ENCODE measurements around the gene NQO1. TPM values are rescaled to one million over a fixed set of nuclear protein-coding genes. Genes with fewer than 3 reads are reported as not detected.

Gene NQO1
- total and polyA plus RNA-seq, 9 of the 15 experiments (the other 6 are each of a cell fraction or from before 2014, with no cell fraction given) = 96.7 to 198 (median 122) TPM

- Histone ChIP-seq H4K20me1 (replicated peaks; ENCODE audit: control insufficient read depth, insufficient read depth, low read length) (no peaks in the 10 kb centered on the region; the same call in 1 of the 2 replicates), H3K79me2 (ENCODE audit: control insufficient read depth, insufficient read depth, low read length) (no peaks in the 10 kb centered on the region), H3K36me3 (ENCODE audit: control insufficient read depth, insufficient read depth, low read length) (peaks cover 74% of the 10 kb centered on the region), H3K27me3 (ENCODE audit: control insufficient read depth in 2 of 2, insufficient read depth in 2 of 2, low read length in 2 of 2) (no peaks in the 10 kb centered on the region), H3K9me3 (replicated peaks; ENCODE audit: control insufficient read depth, insufficient read depth, low read depth, low read length) (no peaks in the 10 kb centered on the region), H3K4me3 (no peak overlapping the region), H3K27ac (ENCODE audit: extremely low read depth, low read depth, low read length) (no peak overlapping the region), H3K9me1 (ENCODE audit: control insufficient read depth, insufficient read depth, low read length) (no peaks in the 10 kb centered on the region), H3K4me2 (ENCODE audit: insufficient read depth, low read length) (no peak overlapping the region), H3K9ac (ENCODE audit: insufficient read depth in 1 of 2, low read depth in 2 of 2, low read length in 2 of 2) (no peak overlapping the region), H2AFZ (ENCODE audit: low read depth, low read length) (no peak overlapping the region), H3K4me1 (replicated peaks in 1 of 2; ENCODE audit: control insufficient read depth in 2 of 2, insufficient read depth in 2 of 2, low read length in 2 of 2) (no peaks in the 10 kb centered on the region)
- 64% methylated on average over 3 of the region's 3 CpGs for WGBS (ENCODE audit: insufficient coverage, low coverage, missing lambda C conversion rate)
- ChIA-PET POLR2A (interaction anchor here (0.7 to 1.2 kb wide), 2 partner anchors 18 to 245 kb away, joined by 3 to 5 read pairs; no protein-coding TSS in a partner anchor), CTCF (ENCODE audit: low intra/inter-chr PET ratio) (no interaction called here)
- intact Hi-C loops (cut with micrococcal nuclease) = no loop called here
- in situ Hi-C loops (cut with MboI) = no loop called here
- DNase-seq (ENCODE audit: extremely low read depth in 1 of 4, low spot score in 3 of 4) = no peak
- peak; percentile 22 for TF ChIP-seq ZNF121 (CRISPR knock-in tag; conservative IDR thresholded peaks at IDR 0.05)
- TF ChIP-seq ZNF507 (tag; conservative IDR thresholded peaks at IDR 0.05) = no peak
- no peak for FAIRE-seq
- TSS peak; percentile 18 for BruUV-seq (replicated peaks)
- ATAC-seq = no peak
Measured at GRCh38 chr16:69672998-69673713, 53.2 kb downstream of the NQO1 start.

GRCh38 chr16:69672315-69672997, 53.9 kb downstream of the NQO1 start:
- FAIRE-seq (no peak), DNase-seq (ENCODE audit: extremely low read depth in 1 of 4, low spot score in 3 of 4) (no peak), ATAC-seq (no peak)
- Histone ChIP-seq H3K9ac (ENCODE audit: insufficient read depth in 1 of 2, low read depth in 2 of 2, low read length in 2 of 2) (no peak overlapping the region), H3K27ac (ENCODE audit: extremely low read depth, low read depth, low read length) (no peak overlapping the region), H4K20me1 (replicated peaks; ENCODE audit: control insufficient read depth, insufficient read depth, low read length) (no peaks in the 10 kb centered on the region; the same call in 1 of the 2 replicates), H3K4me2 (ENCODE audit: insufficient read depth, low read length) (no peak overlapping the region), H3K79me2 (ENCODE audit: control insufficient read depth, insufficient read depth, low read length) (no peaks in the 10 kb centered on the region), H3K36me3 (ENCODE audit: control insufficient read depth, insufficient read depth, low read length) (peaks cover 73% of the 10 kb centered on the region), H3K4me3 (no peak overlapping the region), H3K4me1 (replicated peaks in 1 of 2; ENCODE audit: control insufficient read depth in 2 of 2, insufficient read depth in 2 of 2, low read length in 2 of 2) (no peaks in the 10 kb centered on the region), H2AFZ (ENCODE audit: low read depth, low read length) (no peak overlapping the region), H3K9me1 (ENCODE audit: control insufficient read depth, insufficient read depth, low read length) (no peaks in the 10 kb centered on the region), H3K27me3 (ENCODE audit: control insufficient read depth in 2 of 2, insufficient read depth in 2 of 2, low read length in 2 of 2) (no peaks in the 10 kb centered on the region), H3K9me3 (replicated peaks; ENCODE audit: control insufficient read depth, insufficient read depth, low read depth, low read length) (no peaks in the 10 kb centered on the region)
- ChIA-PET CTCF (ENCODE audit: low intra/inter-chr PET ratio) (no interaction called here), POLR2A (interaction anchor here (1.5 kb wide), 1 partner anchor 10 kb away, joined by 4 read pairs; no protein-coding TSS in a partner anchor)
- no TSS peak for BruUV-seq (replicated peaks)
- 97% methylated on average over 2 of the region's 2 CpGs for WGBS (ENCODE audit: insufficient coverage, low coverage, missing lambda C conversion rate)
- intact Hi-C loops (cut with micrococcal nuclease) = no loop called here
- in situ Hi-C loops (cut with MboI) = no loop called here
- TF ChIP-seq POLR2AphosphoS5 (IDR thresholded peaks at IDR 0.05; ENCODE audit: control insufficient read depth, insufficient read depth, low read depth, low read length) (no peak), EHMT2 (IDR thresholded peaks at IDR 0.05) (no peak), BMI1 (IDR thresholded peaks at IDR 0.05; ENCODE audit: low read length) (no peak), ZNF639 (CRISPR knock-in tag; conservative IDR thresholded peaks at IDR 0.05 in 1 of 2, IDR thresholded peaks at IDR 0.05 in 1 of 2) (no peak), ATF3 (IDR thresholded peaks at IDR 0.05) (no peak), ATF3 (CRISPR knock-in tag; conservative IDR thresholded peaks at IDR 0.05) (no peak), STAT5B (CRISPR knock-in tag; IDR thresholded peaks at IDR 0.05) (no peak), HDGF (IDR thresholded peaks at IDR 0.05) (no peak), ZNF197 (CRISPR knock-in tag; IDR thresholded peaks at IDR 0.05; ENCODE audit: low read depth) (no peak), NR2C1 (IDR thresholded peaks at IDR 0.05) (no peak), NR2C1 (tag; IDR thresholded peaks at IDR 0.05) (no peak)

Data from K562 (cell line).